NB4 (cell line): Measurements from ENCODE around the gene CCNY.

Experiments used
- CTCF ChIP-seq: IDR thresholded peaks from one replicate; pipeline ENCODE4 v1.5.1; 2012; ENCODE audit warnings: low read depth, low read length
- MAX ChIP-seq: IDR thresholded peaks from 2 replicates; pipeline ENCODE4 v1.6.1; 2011; ENCODE audit warnings: low read depth, low read length
- POLR2A ChIP-seq: IDR thresholded peaks from 2 replicates; pipeline ENCODE4 v1.6.1; 2011; ENCODE audit warnings: mild to moderate bottlenecking; ENCODE audit not compliant: insufficient read length; ENCODE audit errors: extremely low read depth

GRCh38 chr10:35552650-35553342 is 216.5 kb downstream of the CCNY start:
- TF ChIP-seq CTCF (no peak), POLR2A (no peak), MAX (no peak)
